ENCODE results near the gene ZNF407.

Gene ZNF407

GRCh38 chr18:74709452-74709851 lies 111.8 kb downstream of the ZNF407 start:
- no peak overlapping the region for H3K27ac ChIP-seq

DNA sequence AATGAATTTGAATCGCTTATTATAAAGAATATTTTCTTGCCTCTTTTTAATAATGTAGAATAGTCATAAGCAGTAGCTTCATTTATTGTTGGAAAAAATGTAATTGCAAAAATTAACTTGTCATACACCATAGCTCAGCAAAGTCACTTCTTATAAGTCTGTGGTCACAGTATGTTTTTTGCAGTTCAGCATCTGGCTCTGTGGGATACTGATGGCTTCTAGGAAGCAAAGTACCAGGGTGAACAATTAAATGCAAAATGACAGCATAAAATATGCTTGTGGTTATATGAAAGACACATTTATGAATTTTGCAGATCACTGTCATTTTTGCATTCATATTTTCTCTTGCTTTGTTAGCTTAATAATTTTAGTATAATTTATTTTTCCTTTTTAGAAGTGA lies 116.5 kb downstream of the ZNF407 start:
- TF ChIP-seq CTCF (conservative IDR thresholded peaks at IDR 0.05), result no peak
- no peak overlapping the region for H3K27ac ChIP-seq

More at GRCh38 chr18:74709452-74709851, 111.8 kb downstream of the ZNF407 start:
- no peak for TF ChIP-seq CTCF (conservative IDR thresholded peaks at IDR 0.05)

GRCh38 chr18:74714791-74715190 lies 117.1 kb downstream of the ZNF407 start:
- no peak overlapping the region for H3K27ac ChIP-seq
- no peak for TF ChIP-seq CTCF (conservative IDR thresholded peaks at IDR 0.05)

DNA sequence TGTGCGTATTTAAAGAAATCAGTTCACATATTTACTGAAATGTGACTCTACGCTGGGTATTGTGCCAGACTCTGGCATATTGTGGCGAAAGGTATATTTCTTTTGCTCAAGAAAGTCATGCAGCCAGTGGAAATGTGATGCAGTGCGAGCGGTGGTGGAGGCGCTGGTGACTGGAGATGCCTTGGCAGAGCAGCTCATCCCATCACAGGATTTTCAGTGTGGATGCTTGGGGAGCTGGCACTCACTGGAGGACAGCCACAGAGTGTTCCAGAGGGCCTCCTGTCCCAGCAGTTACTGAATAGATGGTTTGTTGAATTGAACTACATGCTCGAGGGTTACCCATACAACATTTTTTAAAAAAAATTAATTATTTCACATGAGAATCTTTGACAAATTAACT lies 117.6 kb downstream of the ZNF407 start:
- no peak overlapping the region for H3K27ac ChIP-seq
- no peak for TF ChIP-seq CTCF (conservative IDR thresholded peaks at IDR 0.05)

DNA sequence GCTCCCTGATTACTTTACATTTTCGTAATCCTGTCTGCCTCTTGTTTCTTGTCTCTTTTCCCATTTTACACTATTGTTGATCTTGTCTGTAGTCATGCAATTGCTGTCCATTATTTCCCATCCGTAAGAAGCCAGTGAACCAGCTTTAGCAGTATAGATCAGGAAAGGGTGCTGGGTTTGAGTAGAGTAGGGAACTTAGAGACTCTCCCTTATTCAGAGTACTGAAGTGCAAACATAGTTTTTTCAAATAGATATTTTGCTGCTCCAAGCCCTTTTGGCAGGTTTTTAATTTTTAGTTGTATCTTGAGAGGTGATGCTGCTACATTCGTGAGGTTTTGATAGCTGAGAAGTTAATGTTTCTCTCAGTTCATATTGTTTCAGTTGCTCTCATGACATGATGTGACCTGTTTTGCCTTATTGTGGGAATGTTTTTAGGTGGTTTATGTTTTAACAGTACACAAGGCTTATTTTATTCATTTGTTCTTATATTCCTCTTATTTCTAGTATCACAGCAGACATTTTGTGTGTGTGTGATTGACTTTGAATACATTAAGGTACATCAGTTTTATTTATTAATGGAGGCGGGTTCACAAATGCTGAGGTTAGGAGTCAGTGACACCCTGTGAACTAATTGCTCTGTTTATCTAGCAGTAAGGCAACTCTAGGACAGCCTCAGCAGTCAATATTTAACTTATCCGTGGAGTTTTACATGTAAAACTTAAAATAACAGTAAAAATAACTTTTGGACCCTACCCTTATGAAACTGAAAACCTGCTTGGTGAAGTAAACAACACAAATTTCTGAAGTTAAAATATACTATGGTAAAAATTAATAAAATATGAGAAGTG lies 118.4 kb downstream of the ZNF407 start:
- no peak for TF ChIP-seq CTCF (conservative IDR thresholded peaks at IDR 0.05)
- no peak overlapping the region for H3K27ac ChIP-seq

DNA sequence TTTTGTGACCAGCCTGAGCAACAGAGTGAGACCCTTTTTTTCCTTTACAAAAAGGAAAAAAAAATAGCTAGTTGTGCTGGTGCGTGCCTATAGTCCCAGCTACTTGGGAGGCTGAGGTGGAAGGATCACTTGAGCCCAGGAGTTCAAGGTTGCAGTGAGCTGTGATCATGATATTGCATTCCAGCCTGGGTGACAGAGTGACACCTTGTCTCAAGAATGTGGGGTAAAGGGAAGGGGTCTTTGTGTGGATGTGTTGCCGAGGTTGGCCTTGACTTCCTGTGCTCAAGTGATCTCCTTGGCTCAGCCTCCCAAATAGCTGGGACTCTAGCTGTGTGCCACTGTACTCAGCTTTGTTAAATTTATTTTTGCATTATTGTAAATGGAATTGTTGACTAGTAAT lies 120.6 kb downstream of the ZNF407 start:
- TF ChIP-seq CTCF (conservative IDR thresholded peaks at IDR 0.05), result no peak

GRCh38 chr18:74722237-74722636 lies 124.6 kb downstream of the ZNF407 start:
- TF ChIP-seq CTCF (conservative IDR thresholded peaks at IDR 0.05), result no peak
- H3K27ac ChIP-seq, result no peak overlapping the region

More for the DNA sequence above, 120.6 kb downstream of the ZNF407 start:
- H3K27ac ChIP-seq, result no peak overlapping the region
